K562 (cell line): ENCODE measurements around the gene YIF1A. TPM values are rescaled to one million over a fixed set of nuclear protein-coding genes. Genes with fewer than 3 reads are reported as not detected.

Experiments
- CTCFL ChIP-seq: IDR thresholded peaks from 2 replicates; pipeline ENCODE4 v1.6.1; 2011; ENCODE audit warnings: borderline replicate concordance, low read depth, mild to moderate bottlenecking, moderate library complexity, low read length; ENCODE audit not compliant: insufficient read depth, poor library complexity, severe bottlenecking
- HCFC1 ChIP-seq: IDR thresholded peaks from 2 replicates; pipeline ENCODE4 v1.6.1; 2012; ENCODE audit warnings: low read depth, low read length, improper control_type of control experiment
- KLF1 ChIP-seq: fragments of 450-650 bp; IDR thresholded peaks from 2 replicates; pipeline ENCODE4 v1.6.1; 2016; ENCODE audit warnings: missing genetic modification characterization, missing compliant biosample characterization
- MCM2 ChIP-seq: fragments of 450-650 bp; IDR thresholded peaks from 2 replicates; pipeline ENCODE4 v1.6.1; 2017; ENCODE audit warnings: low read depth, mild to moderate bottlenecking
- RERE ChIP-seq: sonication (generic); formaldehyde crosslinking; IDR thresholded peaks from 2 replicates; pipeline ENCODE4 v1.8.0; 2023; ENCODE audit warnings: missing genetic modification reagents, mild to moderate bottlenecking, borderline replicate concordance
- SRSF3 ChIP-seq: fragments of 200-400 bp; formaldehyde crosslinking; IDR thresholded peaks from 2 replicates; pipeline ENCODE4 v1.6.1; 2016; ENCODE audit warnings: mild to moderate bottlenecking, low read length, moderate library complexity; ENCODE audit not compliant: insufficient read depth
- TAF9B ChIP-seq: fragments of 450-650 bp; IDR thresholded peaks from 2 replicates; pipeline ENCODE4 v1.6.1; 2018; ENCODE audit warnings: mild to moderate bottlenecking; ENCODE audit not compliant: partially characterized antibody
- TAL1 ChIP-seq: fragments of 450-650 bp; IDR thresholded peaks from 2 replicates; pipeline ENCODE4 v1.6.1; 2016; ENCODE audit warnings: mild to moderate bottlenecking
- ZBTB5 ChIP-seq: fragments of 450-650 bp; IDR thresholded peaks from 2 replicates; pipeline ENCODE4 v1.6.1; 2017; ENCODE audit warnings: antibody characterized with exemption
- ZNF280A ChIP-seq: fragments of 450-650 bp; IDR thresholded peaks from 2 replicates; pipeline ENCODE4 v1.6.1; 2018; ENCODE audit warnings: mild to moderate bottlenecking, low read depth; ENCODE audit not compliant: partially characterized antibody
- ZNF512 ChIP-seq: IDR thresholded peaks from 2 replicates; pipeline ENCODE4 v1.6.1; 2016; ENCODE audit warnings: missing genetic modification characterization, missing compliant biosample characterization
- polyA plus RNA-seq, 8 experiments: library from polyadenylated mRNA; depleted of rRNA in 4 of 8; stranded (reverse) in 5 of 8; unstranded in 3 of 8; fragments of >200 nt; fragmentation: Nextera tagmentation in 2 of 8; fragmentation: Illumina TruSeq in 1 of 8; extraction: Ambion mirVana in 2 of 8; extraction: Trizol in 1 of 8; gene quantifications; 2 replicates each; pipeline versions ENCODE4 v1.2.1 to v1.2.3, GENCODE V29; 2011 to 2014; ENCODE audit warnings: inconsistent platforms in 1 of 8, missing spikeins in 1 of 8
- total RNA-seq, 7 experiments: library from RNA; depleted of rRNA in 6 of 7; stranded (reverse); fragments of >200 nt in 6 of 7; fragmentation: Illumina TruSeq in 2 of 7; extraction: Trizol in 2 of 7; gene quantifications; 2 replicates each; pipeline versions ENCODE4 v1.2.1 to v1.2.3, GENCODE V29; 2011 to 2021; ENCODE audit warnings: low replicate concordance in 1 of 7

The YIF1A gene
- total and polyA plus RNA-seq, 9 of the 15 experiments (the other 6 are each of a cell fraction or from before 2014, with no cell fraction given): 8.6 to 121 (median 77.2) TPM

- TF ChIP-seq CTCFL: peak; percentile 98
- TF ChIP-seq ZBTB5: no peak
- TF ChIP-seq KLF1 (tag): no peak
- no peak for TF ChIP-seq RERE (CRISPR knock-in tag)
- TF ChIP-seq ZNF512: no peak
- no peak for TF ChIP-seq SRSF3
- TF ChIP-seq ZNF280A: no peak
- peak; percentile 65 for TF ChIP-seq HCFC1
- TF ChIP-seq MCM2: no peak
- no peak for TF ChIP-seq TAL1
- TF ChIP-seq TAF9B: no peak
Observed at GRCh38 chr11:66282468-66283455, 6.2 kb downstream of the YIF1A start (continued).
